Measurements from ENCODE around the gene GRID1.
A peak's percentile ranks its signal among the peaks of the same experiment; 100 is the strongest.
"Not testable (repeated sequence)": the region's sequence is repeated elsewhere in the genome, so short reads cannot be mapped to it uniquely, and the experiment has no call there.

GRID1 gene

GRCh38 chr10:85967594-85967993 lies 399.0 kb downstream of the GRID1 start:
- peak in 1 of 5 experiments; percentile 79 for DNase-seq

DNA sequence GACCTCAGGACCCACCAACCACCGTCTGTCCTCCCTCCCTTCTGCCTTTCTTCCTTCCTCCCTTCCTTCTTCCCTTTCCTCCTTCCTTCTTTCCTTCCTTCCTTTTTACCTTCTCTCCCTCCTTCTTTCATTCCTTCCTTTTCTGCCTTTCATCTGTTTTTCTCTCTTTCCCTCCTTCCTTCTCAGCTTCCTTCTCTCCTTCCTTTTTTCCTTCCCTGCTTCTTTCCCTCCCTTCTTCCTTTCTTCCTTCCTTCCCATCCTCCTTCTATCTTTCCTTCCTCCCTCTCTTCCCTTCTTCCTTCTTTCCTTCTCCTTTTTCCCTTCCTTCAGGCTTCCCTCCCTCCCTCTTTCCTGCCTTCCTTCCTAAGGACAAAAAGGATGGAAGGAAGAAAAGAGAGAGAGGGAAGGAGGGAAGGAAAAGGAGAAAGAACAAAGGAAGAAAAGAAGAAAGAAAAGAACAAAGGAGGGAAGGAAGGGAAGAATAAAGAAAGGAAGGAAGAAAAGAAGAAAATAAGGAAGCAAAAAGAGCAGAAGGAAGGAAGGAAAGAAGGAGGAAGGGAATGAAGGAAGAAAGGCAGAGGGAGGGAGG lies 405.0 kb downstream of the GRID1 start:
- DNase-seq, result no peak

- DNase-seq, result no peak
Measured at GRCh38 chr10:85961073-85961472, 405.5 kb downstream of the GRID1 start.

- DNase-seq, result no peak
Measured at GRCh38 chr10:85959239-85959638, 407.4 kb downstream of the GRID1 start.

DNA sequence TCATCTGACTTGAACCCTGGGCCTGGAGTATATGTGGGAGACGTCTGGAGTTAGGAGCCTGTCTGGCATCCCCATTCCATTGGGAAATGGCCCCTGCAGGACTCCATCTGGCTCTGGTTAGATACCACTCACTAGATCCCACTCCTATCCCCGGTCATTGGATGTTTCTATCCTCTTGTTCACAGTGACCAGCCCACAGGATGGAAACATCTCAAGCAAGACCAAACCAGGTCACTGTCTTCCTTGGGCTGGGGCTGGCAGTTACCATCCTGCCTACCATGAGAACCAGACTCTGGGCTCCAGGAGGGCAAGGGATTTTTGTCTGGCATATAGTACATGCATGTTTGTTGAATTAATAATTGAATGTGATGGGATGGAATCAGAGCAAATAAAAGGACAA lies 415.7 kb downstream of the GRID1 start:
- no peak for DNase-seq

- peak in 1 of 5 experiments; percentile 59 for DNase-seq
Measured at GRCh38 chr10:85946713-85947326, 419.8 kb downstream of the GRID1 start.

- no peak for DNase-seq
Measured at GRCh38 chr10:85936161-85936560, 430.4 kb downstream of the GRID1 start.

DNA sequence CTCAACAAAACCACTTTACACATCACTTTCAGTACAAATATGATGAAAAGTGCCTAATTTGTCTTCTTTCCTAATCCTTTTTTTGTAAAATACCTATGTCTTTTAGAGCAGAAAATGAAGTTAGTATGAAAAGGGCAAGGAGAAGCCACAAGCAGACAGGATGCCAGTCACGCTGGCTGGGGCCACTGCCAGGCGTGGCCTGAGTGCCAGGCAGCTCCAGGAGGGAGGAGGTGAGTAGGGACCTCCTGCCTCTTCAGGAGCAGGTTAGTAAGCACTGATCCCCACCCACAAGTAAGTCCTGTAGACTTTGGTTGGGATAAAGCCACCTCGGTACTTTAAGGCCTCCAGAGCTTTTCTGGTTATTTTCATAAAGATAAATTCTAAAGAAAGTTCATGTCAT lies 432.0 kb downstream of the GRID1 start:
- no peak for DNase-seq

DNA sequence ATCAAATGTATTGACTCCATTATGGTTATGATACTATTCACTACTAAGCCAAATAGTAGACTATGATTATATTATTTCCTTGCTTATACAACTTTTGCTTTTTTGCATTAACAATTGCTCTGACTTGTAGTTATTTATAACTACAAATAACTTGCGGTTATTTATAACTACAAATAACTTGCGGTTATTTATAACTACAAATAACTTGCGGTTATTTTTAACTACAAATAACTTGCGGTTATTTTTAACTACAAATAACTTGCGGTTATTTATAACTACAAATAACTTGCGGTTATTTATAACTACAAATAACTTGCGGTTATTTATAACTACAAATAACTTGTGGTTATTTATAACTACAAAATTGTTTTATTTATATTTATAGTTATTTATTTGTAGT lies 436.6 kb downstream of the GRID1 start:
- not testable (repeated sequence) for DNase-seq

DNA sequence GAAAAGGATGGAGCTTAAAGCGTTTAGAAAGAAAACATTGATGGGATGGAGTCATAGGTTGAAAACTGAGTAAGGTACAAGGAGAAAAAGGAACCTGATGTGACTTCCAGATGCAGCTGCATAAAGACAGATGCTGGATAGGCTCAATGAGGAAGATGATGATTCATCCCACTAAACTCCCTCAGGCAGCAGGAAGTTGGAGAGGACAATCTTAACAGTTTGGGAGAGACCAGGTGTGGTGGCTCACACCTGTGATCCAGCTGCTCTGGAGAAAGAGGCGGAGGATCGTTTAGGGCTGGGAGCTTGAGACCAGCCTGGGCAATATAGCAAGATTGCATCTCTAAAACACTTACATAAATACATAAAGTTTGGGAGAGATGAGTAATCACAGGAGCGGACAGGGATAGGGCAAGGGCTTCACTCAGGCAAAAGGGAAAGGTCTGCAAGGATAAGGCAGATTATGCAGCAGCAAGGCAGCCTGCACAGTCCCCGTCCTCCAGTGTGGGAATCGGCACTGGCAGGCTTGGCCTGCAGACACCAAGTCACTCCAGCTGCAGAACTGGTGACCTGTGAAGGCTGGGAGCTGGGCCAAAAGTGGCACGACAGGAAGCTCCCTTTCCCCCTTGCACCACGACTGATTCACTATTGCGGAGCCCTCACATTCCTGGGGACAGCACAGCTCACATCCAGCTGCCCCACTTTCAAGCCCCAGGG lies 438.5 kb downstream of the GRID1 start:
- no peak for DNase-seq

DNA sequence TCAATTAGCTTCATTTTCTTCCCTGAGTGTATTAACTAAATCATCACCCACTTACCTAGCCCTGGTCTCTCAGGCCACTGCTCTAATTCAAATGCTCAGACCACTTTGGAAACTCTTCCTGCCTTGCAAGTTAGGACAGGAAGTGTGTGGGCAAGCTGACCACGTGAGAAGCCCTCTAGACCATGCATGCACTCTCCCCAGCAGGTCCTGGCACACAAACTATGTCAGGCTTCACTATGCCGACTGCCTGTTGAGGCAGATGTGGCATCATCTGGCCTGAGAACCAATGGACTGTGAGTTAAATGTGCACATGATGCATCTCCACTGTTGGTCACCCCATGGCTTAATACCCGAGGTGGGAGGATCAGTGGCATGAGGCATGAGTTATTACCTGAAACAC lies 439.6 kb downstream of the GRID1 start:
- DNase-seq, result no peak

DNA sequence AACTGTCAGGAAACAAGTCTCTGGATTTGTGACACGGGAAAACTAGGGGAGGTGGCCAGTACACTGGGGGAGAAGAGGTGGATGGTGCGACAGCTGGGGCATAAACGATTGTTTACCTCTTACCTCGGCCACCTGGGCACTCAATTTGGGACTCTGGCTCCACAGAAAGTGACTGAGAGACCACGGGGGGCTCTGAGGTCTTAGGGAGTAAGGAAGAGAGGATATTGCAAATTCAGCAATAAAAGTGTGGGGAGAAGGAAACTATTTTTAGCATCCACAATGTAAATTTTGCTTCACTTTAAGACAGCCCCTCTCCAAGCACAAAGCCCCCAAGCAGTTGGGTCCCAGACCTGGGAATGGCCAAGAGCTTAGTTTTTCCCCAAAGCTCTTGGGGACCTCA lies 440.5 kb downstream of the GRID1 start:
- DNase-seq, result no peak

DNA sequence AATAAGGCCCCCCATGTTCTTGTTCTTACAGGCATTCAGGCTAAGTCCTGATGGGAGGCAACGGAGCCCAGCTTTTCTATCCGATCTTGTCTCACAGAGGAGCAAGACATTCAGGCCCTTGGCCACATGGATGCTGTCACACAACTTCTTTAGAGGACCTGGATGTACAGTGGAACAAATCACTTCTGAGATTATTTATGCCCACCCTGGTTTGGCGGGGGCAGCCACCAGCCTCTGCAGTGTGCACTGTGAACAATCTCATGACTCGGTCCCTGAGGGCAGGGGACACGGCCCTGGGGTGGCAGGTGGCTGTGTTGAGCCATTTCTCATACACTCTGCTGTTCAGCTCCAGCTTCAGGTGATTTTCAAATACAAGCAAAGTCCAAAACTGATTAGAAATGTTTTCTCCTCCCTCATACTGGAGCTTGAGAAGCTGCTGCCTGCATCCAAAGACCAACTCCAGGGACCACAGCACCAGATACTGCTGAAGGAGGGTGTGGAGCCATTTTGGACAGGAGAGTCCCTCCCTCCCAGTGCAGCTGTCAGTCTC lies 441.3 kb downstream of the GRID1 start:
- DNase-seq, result no peak

- DNase-seq, result no peak
Measured at GRCh38 chr10:85924382-85925102, 442.1 kb downstream of the GRID1 start.

GRCh38 chr10:85922356-85923129 lies 444.1 kb downstream of the GRID1 start:
- DNase-seq, result no peak

- DNase-seq, result no peak
Measured at GRCh38 chr10:85921789-85922188, 444.8 kb downstream of the GRID1 start.

DNA sequence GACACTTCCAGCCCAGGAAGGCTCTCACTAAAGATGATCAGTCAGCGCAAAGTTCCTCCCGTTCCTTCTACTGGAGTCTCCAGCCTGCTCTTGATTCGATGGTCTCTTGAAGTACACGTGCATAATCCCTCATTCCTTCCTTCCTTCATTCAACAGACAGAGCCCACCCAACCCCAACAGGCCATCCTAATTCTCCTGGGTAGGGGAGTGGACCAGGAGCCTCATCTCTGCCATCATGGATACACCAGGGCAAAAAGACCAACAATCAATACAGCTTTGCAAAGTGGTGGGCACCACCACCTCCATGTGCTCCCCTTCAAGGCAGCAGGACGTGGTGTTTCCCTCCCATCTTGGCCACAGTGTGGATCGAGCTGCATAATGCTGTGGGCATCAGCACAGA lies 446.3 kb downstream of the GRID1 start:
- no peak for DNase-seq

GRCh38 chr10:85919491-85920021 lies 447.0 kb downstream of the GRID1 start:
- no peak for DNase-seq

DNA sequence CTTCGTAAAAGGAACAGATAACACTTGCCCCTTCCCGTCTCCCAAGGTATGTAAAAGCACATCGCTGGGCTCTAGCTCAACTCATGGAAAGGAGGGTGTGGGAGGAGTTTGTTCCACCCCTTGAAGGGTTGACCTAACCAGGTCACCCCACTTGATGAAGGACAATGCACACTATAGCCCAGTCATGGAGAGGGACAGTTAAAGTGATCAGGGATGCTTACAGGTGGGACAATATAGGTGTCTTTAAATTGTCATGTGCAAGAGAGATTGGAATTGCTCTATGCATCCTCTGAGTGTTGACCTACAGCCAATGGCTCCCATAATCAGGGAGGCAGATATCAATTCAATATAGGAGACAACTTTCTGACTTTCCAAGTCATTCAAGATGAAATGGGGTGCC lies 448.2 kb downstream of the GRID1 start:
- DNase-seq, result no peak

GRCh38 chr10:85917601-85918000 lies 449.0 kb downstream of the GRID1 start:
- no peak for DNase-seq

GRCh38 chr10:85916994-85917573 lies 449.5 kb downstream of the GRID1 start:
- no peak for DNase-seq

- no peak for DNase-seq
Measured at GRCh38 chr10:85916286-85916685, 450.3 kb downstream of the GRID1 start.

Measured in T-helper 2 cell (primary cell).